Activated CD8-positive, alpha-beta memory T cell treated with anti-CD3 and anti-CD28 coated beads, Interleukin-2, amount 50 U/mL, for 1 hour (primary cell): ENCODE results near the gene THSD8.
"Not testable (repeated sequence)": the region's sequence is repeated elsewhere in the genome, so short reads cannot be mapped to it uniquely, and the experiment has no call there.

ENCODE experiments used
- DNase-seq: peaks from one replicate; pipeline ENCODE4 v3.0.0-alpha.2; 2020; ENCODE audit errors: extremely low read depth

The THSD8 gene

GRCh38 chr19:12792051-12792852, 9.6 kb upstream of the THSD8 start:
- no peak for DNase-seq

- no peak for DNase-seq
Measured at GRCh38 chr19:12792853-12793289, 9.0 kb upstream of the THSD8 start.

DNA sequence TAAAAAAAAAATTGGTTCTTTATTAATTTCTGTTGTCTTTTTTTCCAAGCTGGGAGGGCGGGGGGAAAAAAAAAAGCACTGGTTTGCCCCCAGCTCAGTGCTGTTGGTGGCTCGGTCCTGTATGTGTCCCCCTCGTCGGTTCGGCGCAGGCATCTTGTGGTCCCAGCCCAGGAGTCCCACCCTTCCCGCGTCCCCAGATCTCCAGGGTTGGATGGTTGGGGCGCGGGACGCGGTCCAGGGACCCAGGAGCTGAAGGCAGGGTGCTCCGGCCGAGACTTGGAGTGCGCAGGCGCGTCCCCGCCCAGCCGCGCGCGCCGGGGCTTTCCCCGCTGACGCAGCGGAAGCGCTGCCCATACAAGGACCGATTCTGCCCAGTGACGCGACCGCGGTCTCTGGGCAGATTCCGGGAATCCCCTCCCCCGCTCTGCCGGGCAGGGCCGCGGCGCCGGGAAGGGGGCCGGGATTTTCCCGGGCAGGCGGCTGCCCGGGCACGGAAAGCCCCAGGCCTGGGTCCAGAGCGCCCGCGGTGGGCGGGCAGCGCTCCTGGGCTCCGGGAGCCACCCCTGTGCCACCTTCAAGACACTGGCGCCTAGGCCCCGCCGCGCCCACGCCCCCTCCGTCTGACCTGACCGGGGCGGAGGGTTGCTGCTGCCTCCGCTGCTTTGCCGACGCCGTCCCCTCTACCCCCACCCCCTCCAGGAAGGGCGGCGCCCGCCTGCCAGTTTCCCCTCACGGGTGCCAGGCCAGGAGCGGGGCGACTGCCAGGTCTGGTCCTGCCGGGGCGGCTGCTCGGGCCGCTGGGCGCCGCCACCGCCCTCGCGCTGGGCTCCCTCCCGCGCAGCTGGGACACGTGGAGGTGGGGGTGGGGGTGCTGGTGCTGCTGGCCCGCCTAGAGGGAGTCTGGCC, 8.3 kb upstream of the THSD8 start:
- DNase-seq = peak; percentile 87

DNA sequence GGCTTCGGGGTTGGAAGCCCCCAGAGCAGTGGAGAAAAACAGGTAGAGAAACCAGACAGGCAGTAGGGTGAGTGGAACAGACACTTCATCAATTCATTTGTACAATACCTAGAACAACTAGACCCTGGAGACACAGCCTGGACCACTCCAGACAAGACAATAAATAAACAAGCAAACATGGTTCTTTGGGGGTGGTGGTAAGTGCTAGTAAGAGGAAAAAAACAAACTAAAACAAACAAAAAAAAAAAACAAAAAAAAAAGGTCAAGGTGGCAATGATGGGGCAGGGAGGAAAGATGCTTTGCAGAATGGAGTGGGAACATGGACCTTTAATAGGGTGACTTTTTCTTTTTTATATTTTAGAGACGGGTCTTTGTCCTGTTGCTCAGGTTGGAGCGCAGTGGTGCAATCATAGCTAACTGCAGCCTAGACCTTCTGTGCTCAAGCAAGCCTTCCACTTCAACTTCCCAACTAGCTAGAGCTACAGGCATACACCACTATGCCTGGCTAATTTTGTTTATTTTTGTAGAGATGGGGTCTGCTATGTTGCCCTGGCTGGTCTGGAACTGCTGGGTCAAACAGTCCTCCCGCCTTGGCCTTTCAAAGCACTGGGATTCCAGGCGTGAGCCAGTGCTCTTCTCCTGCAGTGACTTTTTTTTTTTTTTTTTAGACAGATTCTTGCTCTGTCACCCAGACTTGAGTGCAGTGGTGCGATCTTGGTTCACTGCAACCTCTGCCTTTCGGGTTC, 7.5 kb upstream of the THSD8 start:
- no peak for DNase-seq

DNA sequence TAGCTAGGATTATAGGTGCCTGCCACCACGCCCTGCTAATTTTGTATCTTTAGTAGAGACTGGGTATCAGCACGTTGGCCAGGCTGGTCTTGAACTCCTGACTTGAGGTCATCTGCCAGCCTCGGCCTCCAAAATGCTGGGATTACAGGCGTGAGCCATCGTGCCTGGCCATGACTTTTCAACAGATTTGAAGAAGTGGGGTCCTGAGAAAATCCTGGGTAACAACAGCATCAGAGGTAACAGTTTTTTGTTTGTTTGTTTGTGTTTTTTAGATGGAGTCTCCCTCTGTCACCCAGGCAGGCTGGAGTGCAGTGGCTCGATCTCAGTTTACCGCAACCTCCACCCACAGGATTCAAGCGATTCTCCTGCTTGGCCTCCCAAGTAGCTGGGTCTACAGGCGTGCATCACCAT, 6.9 kb upstream of the THSD8 start:
- no peak for DNase-seq

DNA sequence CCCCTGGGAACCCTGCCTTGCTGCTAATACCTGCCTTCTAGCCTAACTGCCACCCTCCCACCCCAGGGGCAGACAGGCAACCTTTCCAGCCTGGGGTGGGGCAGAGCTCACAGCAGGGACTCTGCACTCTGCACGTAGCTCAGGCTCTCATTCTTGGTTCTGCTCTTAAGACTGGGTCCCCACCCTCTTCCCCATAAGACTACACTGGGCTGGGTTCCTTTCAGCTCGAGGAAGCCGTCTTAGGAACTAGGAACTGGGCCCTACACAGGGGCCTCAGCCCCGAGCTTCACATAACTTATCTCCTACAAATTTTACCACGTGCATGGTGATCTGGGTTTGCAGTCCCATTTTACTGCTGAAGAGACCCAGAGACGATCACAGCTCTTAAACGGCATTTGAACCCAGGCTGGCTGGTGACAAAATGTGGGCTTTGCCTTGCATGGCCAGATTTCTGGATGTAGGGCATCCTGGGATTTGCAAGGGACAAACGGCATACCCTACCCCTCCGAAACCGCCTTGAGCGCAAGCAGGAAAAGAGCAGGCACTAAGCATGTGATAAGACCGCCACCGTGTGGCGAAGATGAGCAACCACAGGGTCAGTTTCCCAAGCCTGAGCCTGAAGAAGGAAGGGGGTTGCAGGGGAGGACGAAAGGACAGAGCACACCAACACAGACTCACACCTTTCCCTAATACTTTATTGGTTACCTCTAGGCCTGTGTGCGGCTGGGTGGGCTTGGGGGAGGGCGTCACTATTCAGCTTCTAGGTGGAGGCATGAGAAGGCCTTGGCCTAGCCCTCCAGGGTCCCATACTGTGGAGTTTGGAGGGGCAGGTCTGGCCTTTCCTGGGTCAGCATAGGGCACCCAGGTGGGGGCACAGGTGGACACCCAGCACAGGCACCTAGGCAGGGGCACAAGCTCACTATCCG, 5.5 kb upstream of the THSD8 start:
- DNase-seq = no peak

GRCh38 chr19:12797141-12797587, 4.7 kb upstream of the THSD8 start:
- no peak for DNase-seq

GRCh38 chr19:12797607-12798006, 4.3 kb upstream of the THSD8 start:
- not testable (repeated sequence) for DNase-seq

- DNase-seq = no peak
Measured at GRCh38 chr19:12799742-12800465, 2.0 kb upstream of the THSD8 start.

- no peak for DNase-seq
Measured at GRCh38 chr19:12800466-12800770, 1.5 kb upstream of the THSD8 start.

DNA sequence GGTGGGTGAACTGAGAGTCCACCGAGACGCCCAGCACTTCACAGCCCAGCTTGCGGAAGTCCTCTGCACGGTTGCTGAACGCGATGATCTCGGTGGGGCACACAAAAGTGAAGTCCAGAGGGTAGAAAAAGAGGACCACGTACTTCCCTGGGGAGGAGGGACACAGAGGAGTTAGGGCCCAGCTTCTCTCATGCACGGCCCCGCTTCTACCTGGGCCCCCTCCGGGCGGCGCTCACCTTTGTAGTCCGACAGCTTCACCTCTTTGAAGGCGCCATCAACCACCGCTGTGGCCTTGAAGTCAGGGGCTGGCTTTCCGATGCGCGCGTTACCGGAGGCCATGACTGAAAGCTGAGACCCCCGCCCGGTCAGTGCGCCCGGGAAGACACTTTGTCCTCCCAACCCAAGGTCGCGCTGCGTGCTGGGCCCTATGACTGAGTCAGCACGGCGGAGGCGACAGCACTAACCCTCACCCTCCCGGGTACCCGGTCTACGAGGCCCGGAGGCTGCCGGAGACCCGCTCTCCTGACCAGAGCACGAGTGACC, 875 bp upstream of the THSD8 start:
- no peak for DNase-seq

DNA sequence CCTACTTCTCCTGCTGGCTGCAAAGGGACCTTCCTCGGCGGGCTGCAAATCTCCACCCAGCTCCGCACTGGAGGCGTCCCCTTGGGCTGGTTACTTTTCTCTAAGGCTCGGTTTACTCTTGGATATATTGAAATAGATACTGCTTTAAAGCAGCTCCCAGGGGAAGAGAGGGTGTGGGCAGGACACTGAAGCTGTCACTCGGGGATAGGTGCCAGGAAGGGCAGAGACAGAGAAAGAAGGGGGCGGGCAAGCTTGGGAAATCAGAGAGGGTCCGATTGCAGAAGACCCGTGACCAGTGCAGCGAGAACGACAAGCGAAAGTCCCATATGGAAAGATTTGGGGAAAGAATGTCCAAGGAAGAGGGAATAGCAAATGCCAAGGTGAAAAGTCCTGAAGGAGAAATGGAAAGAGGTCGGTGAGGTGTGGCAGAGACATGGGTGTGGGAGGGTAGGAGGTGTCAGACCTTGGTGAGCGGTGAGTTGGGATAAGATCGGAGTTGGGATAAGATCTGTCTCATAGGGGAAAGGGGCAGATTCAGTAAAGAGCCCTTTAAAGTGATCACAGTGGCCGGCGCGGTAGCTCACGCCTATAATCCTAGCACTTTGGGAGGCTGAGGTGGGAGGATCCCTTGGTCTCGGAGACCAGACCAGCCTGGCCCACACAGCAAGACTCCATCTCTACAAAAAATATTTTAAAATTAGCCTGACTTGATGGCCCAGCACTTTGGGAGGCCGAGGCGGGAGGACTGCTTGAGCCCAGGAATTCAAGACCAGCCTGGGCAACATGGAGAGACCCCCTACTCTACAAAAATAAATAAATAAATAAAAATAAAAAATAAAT, 618 bp downstream of the THSD8 start:
- DNase-seq = no peak

DNA sequence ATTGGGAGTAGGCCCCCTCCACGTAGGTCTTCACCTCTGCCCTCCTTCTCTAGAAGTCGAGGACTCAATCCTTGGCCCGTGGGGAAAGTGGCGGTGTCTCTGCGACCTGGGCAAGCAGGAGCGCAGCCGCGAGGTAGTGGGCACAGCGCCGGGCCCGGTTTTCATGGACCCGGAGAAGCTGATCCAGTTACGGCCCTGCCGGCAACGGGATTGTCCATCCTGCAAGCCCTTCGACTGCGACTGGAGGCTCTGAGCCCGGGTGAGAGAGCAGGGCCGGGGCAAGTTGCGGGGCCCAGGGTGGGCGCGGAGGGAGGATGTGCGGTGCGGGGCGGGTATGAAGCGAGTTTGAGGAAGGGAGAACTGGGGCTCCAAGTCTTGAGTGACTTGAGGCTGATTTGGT, 2.2 kb downstream of the THSD8 start:
- DNase-seq = no peak

DNA sequence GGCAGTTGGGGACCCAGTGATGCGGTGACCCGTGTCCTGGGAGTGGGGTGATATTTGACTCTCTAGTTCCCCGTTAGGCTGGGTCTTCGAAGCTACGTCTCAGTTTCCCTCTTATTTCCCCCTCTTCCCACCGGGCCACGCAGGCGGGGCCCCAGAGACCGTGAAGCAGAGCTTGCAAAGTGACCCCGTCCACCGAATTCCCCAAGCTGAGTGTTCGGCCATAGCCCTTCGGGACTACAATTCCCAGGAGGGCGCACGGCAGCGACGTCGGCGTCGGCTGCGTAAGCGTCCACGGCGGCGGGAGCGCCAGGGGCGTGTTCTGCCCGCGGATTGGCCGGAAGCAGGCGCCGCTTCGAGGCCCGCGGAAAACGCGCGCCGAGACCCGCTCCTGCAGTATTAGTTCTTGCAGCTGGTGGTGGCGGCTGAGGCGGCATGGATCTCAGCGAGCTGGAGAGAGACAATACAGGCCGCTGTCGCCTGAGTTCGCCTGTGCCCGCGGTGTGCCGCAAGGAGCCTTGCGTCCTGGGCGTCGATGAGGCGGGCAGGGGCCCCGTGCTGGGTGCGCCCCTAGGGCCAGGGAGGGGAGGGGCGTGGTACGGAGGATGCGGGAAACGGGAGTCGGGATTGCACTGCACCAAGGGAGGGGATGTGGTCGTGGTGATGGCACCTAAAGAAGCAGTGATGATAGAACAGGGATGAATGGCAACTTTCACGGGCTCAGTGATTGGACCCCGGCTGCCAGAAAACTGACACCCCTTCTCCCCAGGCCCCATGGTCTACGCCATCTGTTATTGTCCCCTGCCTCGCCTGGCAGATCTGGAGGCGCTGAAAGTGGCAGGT, 4.6 kb downstream of the THSD8 start, which contains the start of gene RNASEH2A:
Gene RNASEH2A, plus strand, starts transcription at position 343 of the 840 bp plus-strand sequence. Its CDS starts 90 bp downstream, at position 433.
- no peak for DNase-seq

DNA sequence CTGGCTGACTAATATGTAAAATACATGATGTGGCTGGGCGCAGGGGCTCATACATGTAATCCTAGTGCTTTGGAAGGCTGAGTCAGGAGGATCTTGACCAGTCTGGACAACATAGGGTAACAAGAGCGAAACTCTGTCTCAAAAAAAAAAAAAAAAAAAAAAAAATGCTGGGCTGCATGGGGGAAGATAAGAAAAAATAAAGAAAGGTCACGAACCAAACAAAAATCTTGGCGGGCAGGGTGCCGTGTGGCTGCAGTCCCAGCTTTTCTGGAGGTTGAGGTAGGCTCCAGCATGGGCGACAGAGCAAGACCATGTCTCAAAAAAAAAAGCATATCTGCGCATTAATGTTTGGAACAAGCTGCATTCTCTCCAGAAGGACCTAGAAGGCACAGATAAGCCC, 13.2 kb downstream of the THSD8 start:
- DNase-seq = no peak

DNA sequence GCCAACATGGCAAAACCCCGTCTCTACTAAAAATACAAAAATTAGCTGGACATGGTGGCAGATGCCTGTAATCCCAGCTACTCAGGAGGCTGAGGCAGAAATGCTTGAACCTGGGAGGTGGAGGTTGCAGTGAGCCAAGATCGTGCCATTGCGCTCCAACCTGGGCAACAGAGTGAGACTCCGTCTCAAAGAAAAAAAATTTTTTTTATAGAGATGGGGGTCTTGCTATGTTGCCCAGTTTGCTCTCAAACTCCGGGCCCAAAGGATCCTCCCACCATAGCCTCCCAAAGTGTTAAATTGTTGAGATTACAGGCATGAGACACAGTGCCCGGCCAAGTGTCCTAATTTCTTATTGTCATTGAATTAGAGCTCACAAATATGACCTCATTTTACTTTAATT, 15.3 kb downstream of the THSD8 start:
- DNase-seq = not testable (repeated sequence)

- not testable (repeated sequence) for DNase-seq
Measured at GRCh38 chr19:12817810-12818209, 15.9 kb downstream of the THSD8 start.

DNA sequence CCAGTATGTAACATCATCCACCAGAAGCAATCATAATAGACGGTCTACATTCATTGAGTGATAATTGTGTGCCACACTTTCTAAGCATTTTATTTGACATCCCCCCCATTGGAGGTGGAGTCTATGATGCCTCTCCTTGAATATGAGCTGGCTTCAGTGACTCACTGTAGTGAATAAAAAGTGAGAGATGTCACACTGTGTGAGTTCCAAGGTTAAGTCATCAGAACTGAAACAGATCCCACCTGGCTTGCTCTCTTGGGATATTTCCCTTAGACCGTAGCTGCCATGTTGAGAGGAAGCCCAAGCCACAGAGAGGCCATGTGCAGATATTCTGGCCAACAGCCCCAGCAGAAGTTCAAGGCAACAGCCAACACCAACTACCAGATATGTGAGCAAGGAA, 19.9 kb downstream of the THSD8 start:
- no peak for DNase-seq
